WTC11 (cell line): Measurements from ENCODE around the gene DGUOK.

Experiments used
- ATF3 ChIP-seq: sonication (generic); formaldehyde crosslinking; conservative IDR thresholded peaks from 2 replicates; pipeline ENCODE4 v1.8.1; 2022; ENCODE audit warnings: mild to moderate bottlenecking, missing genetic modification reagents
- CREB1 ChIP-seq: sonication (generic); formaldehyde crosslinking; IDR thresholded peaks from 2 replicates; pipeline ENCODE4 v1.8.0; 2023; ENCODE audit warnings: mild to moderate bottlenecking, missing genetic modification reagents
- E2F1 ChIP-seq: sonication (generic); formaldehyde crosslinking; IDR thresholded peaks from 2 replicates; pipeline ENCODE4 v1.8.0; 2022; ENCODE audit warnings: mild to moderate bottlenecking, missing genetic modification reagents
- ESRRA ChIP-seq: sonication (generic); formaldehyde crosslinking; IDR thresholded peaks from 2 replicates; pipeline ENCODE4 v1.8.1; 2022; ENCODE audit warnings: mild to moderate bottlenecking, missing genetic modification reagents, borderline replicate concordance
- MAX ChIP-seq: sonication (generic); formaldehyde crosslinking; IDR thresholded peaks from 2 replicates; pipeline ENCODE4 v1.8.0; 2022; ENCODE audit warnings: mild to moderate bottlenecking, missing genetic modification reagents
- SMAD4 ChIP-seq: sonication (generic); formaldehyde crosslinking; IDR thresholded peaks from 2 replicates; pipeline ENCODE4 v1.8.0; 2022; ENCODE audit warnings: mild to moderate bottlenecking, missing genetic modification reagents
- SP1 ChIP-seq: sonication (generic); formaldehyde crosslinking; conservative IDR thresholded peaks from 2 replicates; pipeline ENCODE4 v1.8.1; 2022; ENCODE audit warnings: missing genetic modification reagents
- USF1 ChIP-seq: sonication (generic); formaldehyde crosslinking; IDR thresholded peaks from 2 replicates; pipeline ENCODE4 v1.8.0; 2022; ENCODE audit warnings: mild to moderate bottlenecking, missing genetic modification reagents
- ZBTB21 ChIP-seq: sonication (generic); formaldehyde crosslinking; IDR thresholded peaks from 2 replicates; pipeline ENCODE4 v1.8.1; 2023; ENCODE audit warnings: mild to moderate bottlenecking, missing genetic modification reagents, borderline replicate concordance
- ZNF396 ChIP-seq: fragments of 250-450 bp; sonication (Bioruptor Pico); IDR thresholded peaks from 2 replicates; pipeline ENCODE4 v1.8.0; 2021; ENCODE audit warnings: mild to moderate bottlenecking, moderate library complexity, borderline replicate concordance
- TF ChIP-seq, protein P1 (sequence below): fragments of 200-600 bp; IDR thresholded peaks from 2 replicates; pipeline ENCODE4 v1.8.0; 2022; ENCODE audit warnings: antibody characterized with exemption
- TF ChIP-seq, protein P2 (sequence below): sonication (generic); formaldehyde crosslinking; IDR thresholded peaks from 2 replicates; pipeline ENCODE4 v1.8.1; 2023; ENCODE audit warnings: mild to moderate bottlenecking, missing genetic modification reagents, moderate library complexity
- TF ChIP-seq, protein P3 (sequence below): sonication (generic); formaldehyde crosslinking; IDR thresholded peaks from 2 replicates; pipeline ENCODE4 v1.8.1; 2023; ENCODE audit warnings: mild to moderate bottlenecking, missing genetic modification reagents, borderline replicate concordance

GRCh38 chr2:73917696-73918207 lies 8.9 kb upstream of the DGUOK start:
- no peak for TF ChIP-seq ATF3 (CRISPR knock-in tag)
- TF ChIP-seq ESRRA (CRISPR knock-in tag), result no peak
- TF ChIP-seq, protein P1, sequence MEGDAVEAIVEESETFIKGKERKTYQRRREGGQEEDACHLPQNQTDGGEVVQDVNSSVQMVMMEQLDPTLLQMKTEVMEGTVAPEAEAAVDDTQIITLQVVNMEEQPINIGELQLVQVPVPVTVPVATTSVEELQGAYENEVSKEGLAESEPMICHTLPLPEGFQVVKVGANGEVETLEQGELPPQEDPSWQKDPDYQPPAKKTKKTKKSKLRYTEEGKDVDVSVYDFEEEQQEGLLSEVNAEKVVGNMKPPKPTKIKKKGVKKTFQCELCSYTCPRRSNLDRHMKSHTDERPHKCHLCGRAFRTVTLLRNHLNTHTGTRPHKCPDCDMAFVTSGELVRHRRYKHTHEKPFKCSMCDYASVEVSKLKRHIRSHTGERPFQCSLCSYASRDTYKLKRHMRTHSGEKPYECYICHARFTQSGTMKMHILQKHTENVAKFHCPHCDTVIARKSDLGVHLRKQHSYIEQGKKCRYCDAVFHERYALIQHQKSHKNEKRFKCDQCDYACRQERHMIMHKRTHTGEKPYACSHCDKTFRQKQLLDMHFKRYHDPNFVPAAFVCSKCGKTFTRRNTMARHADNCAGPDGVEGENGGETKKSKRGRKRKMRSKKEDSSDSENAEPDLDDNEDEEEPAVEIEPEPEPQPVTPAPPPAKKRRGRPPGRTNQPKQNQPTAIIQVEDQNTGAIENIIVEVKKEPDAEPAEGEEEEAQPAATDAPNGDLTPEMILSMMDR, result no peak
- no peak for TF ChIP-seq SP1
- no peak for TF ChIP-seq E2F1 (CRISPR knock-in tag)
- no peak for TF ChIP-seq ZBTB21 (CRISPR knock-in tag)
- no peak for TF ChIP-seq CREB1 (CRISPR knock-in tag)
- TF ChIP-seq, protein P2, sequence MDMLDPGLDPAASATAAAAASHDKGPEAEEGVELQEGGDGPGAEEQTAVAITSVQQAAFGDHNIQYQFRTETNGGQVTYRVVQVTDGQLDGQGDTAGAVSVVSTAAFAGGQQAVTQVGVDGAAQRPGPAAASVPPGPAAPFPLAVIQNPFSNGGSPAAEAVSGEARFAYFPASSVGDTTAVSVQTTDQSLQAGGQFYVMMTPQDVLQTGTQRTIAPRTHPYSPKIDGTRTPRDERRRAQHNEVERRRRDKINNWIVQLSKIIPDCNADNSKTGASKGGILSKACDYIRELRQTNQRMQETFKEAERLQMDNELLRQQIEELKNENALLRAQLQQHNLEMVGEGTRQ (CRISPR knock-in tag), result no peak
- no peak for TF ChIP-seq USF1 (CRISPR knock-in tag)
- TF ChIP-seq, protein P3, sequence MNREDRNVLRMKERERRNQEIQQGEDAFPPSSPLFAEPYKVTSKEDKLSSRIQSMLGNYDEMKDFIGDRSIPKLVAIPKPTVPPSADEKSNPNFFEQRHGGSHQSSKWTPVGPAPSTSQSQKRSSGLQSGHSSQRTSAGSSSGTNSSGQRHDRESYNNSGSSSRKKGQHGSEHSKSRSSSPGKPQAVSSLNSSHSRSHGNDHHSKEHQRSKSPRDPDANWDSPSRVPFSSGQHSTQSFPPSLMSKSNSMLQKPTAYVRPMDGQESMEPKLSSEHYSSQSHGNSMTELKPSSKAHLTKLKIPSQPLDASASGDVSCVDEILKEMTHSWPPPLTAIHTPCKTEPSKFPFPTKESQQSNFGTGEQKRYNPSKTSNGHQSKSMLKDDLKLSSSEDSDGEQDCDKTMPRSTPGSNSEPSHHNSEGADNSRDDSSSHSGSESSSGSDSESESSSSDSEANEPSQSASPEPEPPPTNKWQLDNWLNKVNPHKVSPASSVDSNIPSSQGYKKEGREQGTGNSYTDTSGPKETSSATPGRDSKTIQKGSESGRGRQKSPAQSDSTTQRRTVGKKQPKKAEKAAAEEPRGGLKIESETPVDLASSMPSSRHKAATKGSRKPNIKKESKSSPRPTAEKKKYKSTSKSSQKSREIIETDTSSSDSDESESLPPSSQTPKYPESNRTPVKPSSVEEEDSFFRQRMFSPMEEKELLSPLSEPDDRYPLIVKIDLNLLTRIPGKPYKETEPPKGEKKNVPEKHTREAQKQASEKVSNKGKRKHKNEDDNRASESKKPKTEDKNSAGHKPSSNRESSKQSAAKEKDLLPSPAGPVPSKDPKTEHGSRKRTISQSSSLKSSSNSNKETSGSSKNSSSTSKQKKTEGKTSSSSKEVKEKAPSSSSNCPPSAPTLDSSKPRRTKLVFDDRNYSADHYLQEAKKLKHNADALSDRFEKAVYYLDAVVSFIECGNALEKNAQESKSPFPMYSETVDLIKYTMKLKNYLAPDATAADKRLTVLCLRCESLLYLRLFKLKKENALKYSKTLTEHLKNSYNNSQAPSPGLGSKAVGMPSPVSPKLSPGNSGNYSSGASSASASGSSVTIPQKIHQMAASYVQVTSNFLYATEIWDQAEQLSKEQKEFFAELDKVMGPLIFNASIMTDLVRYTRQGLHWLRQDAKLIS, result no peak
- TF ChIP-seq MAX, result no peak
- no peak for TF ChIP-seq SMAD4 (CRISPR knock-in tag)
- no peak for TF ChIP-seq ZNF396
